Gastroesophageal sphincter (tissue), 3 donors: ENCODE results near the gene MVB12B.

Source experiments
- CTCF ChIP-seq, 4 experiments: fragments of 200-600 bp in 2 of 4; fragments of 450-650 bp in 2 of 4; sonication (generic) in 1 of 4; IDR thresholded peaks; one replicate each; pipeline ENCODE4 v1.5.1; 2017 to 2019; ENCODE audit warnings: antibody characterized with exemption in 4 of 4, mild to moderate bottlenecking in 2 of 4, moderate library complexity in 2 of 4
- EP300 ChIP-seq: sonication (generic); formaldehyde crosslinking; IDR thresholded peaks from one replicate; pipeline ENCODE4 v1.6.1; 2017; ENCODE audit warnings: antibody characterized with exemption, mild to moderate bottlenecking
- POLR2A ChIP-seq, 2 donors: fragments of 450-650 bp; IDR thresholded peaks; one replicate each; pipeline ENCODE4 v1.6.1; 2017; ENCODE audit warnings: antibody characterized with exemption in 2 of 2, mild to moderate bottlenecking in 2 of 2, moderate library complexity in 1 of 2
- POLR2AphosphoS5 ChIP-seq: sonication (generic); formaldehyde crosslinking; IDR thresholded peaks from one replicate; pipeline ENCODE4 v1.6.1; 2017; ENCODE audit warnings: antibody characterized with exemption

DNA sequence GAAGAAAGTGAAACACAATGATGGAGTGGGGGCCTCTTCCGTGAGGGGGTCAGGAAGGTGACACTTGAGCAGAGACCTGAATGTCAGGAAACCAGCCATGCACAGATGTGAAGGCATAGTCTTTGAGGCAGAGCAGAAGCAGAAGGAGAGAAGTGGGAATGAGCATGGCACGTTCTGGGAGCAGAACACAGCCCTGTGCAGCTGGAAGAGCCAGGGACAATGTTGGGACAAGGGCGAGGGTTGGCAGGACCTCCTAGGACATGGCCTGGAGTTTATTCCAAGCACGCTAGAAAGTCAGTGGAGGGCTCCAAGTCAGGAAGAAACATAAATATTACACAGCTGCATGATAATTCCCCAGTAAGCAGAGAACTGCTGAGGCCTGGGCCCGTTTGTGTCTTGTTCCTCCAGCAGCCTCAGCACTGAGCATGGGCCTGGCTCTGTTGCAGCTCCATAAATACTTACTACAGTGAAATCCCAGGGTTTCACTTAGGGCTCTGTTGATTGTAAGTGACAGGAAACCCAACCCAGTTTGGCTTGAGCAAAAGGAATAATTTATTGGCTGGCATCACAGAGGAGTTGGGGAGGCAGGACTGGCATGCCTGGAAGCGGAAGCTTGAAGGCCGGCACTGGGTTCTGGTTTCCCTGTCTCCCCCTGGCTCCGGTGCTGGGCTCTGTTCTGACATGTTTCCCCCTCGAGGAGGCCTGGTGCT is 66.2 kb downstream of the MVB12B start:
- peak in 1 of 4 experiments; percentile 31 for TF ChIP-seq CTCF (IDR thresholded peaks at IDR 0.05)
- no peak for TF ChIP-seq POLR2A (IDR thresholded peaks at IDR 0.05)
- no peak for TF ChIP-seq EP300
- TF ChIP-seq POLR2AphosphoS5 = no peak
